Testis (tissue), 3 donors: ENCODE measurements around the gene LENG1. TPM values are rescaled to one million over a fixed set of nuclear protein-coding genes. Genes with fewer than 3 reads are reported as not detected.

Experiments used
- DNase-seq: peaks from one replicate; pipeline ENCODE4 v3.0.0-alpha.2; 2019
- H3K27ac ChIP-seq, 2 donors: fragments of 200-600 bp; sonication (generic); one replicate each; pipeline ENCODE4 v1.5.1; 2019
- H3K27me3 ChIP-seq: fragments of 200-600 bp; sonication (generic); one replicate; pipeline ENCODE4 v1.5.1; 2019
- H3K36me3 ChIP-seq: fragments of 200-600 bp; sonication (generic); one replicate; pipeline ENCODE4 v1.5.1; 2017; ENCODE audit warnings: low read depth; ENCODE audit errors: missing control alignments
- H3K4me1 ChIP-seq: fragments of 200-600 bp; sonication (generic); one replicate; pipeline ENCODE4 v1.5.1; 2019
- H3K4me3 ChIP-seq, 2 donors: fragments of 200-600 bp; sonication (generic); one replicate each; pipeline ENCODE4 v1.5.1; 2017 to 2019
- H3K9me3 ChIP-seq: fragments of 200-600 bp; sonication (generic); one replicate; pipeline ENCODE4 v1.5.1; 2017
- CTCF ChIP-seq, 3 experiments: fragments of 450-650 bp in 2 of 3; fragments of 200-600 bp in 1 of 3; sonication (generic) in 1 of 3; IDR thresholded peaks; one replicate each; pipeline ENCODE4 v1.5.1; 2016 to 2019; ENCODE audit warnings: antibody characterized with exemption in 3 of 3, mild to moderate bottlenecking in 2 of 3, moderate library complexity in 1 of 3
- POLR2A ChIP-seq: fragments of 450-650 bp; IDR thresholded peaks from one replicate; pipeline ENCODE4 v1.6.1; 2017; ENCODE audit warnings: antibody characterized with exemption, mild to moderate bottlenecking, moderate library complexity
- WGBS, 2 donors: methylation state at CpG; one replicate each; pipeline ENCODE4 v1.1.5; 2018; 5-methylcytosine and 5-hydroxymethylcytosine counted together
- intact Hi-C: fragments of 100-400 bp; cut with DNase I; formaldehyde crosslinking; loops from one replicate; pipeline ENCODE4 v1.15.1; 2023; ENCODE audit warnings: low total_unique reads
- polyA plus RNA-seq: library from polyadenylated mRNA; stranded (reverse); fragments of 350-450 nt; fragmentation: Illumina TruSeq; extraction: RNeasy Lipid Tissue Mini Kit (QIAGEN cat#74804); gene quantifications from one replicate; pipeline ENCODE4 v1.2.3, GENCODE V29; 2014; ENCODE audit warnings: low read depth, low replicate concordance; ENCODE audit not compliant: insufficient read depth
- total RNA-seq, 2 donors: library from RNA; depleted of rRNA; stranded (reverse); fragments of >200 nt; gene quantifications; one replicate each; pipeline ENCODE4 v1.2.3, GENCODE V29; 2016

LENG1 gene
- total and polyA plus RNA-seq, 3 donors from 2014 or later = 10.2 to 20.6 (median 12.8) TPM

- TF ChIP-seq CTCF (IDR thresholded peaks at IDR 0.05) (no peak), POLR2A (no peak)
- WGBS, 2 donors = 80 to 84% methylated on average over 18 to 23 of the region's 23 CpGs
- no peak for DNase-seq
- intact Hi-C loops = no loop called here
- Histone ChIP-seq H3K27me3 (no peaks in the 10 kb centered on the region), H3K9me3 (no peaks in the 10 kb centered on the region), H3K4me3 (no peak overlapping the region), H3K36me3 (no peaks in the 10 kb centered on the region), H3K27ac (no peak overlapping the region), H3K4me1 (no peaks in the 10 kb centered on the region)
Measured at GRCh38 chr19:54151362-54152035, 8.0 kb downstream of the LENG1 start.

DNA sequence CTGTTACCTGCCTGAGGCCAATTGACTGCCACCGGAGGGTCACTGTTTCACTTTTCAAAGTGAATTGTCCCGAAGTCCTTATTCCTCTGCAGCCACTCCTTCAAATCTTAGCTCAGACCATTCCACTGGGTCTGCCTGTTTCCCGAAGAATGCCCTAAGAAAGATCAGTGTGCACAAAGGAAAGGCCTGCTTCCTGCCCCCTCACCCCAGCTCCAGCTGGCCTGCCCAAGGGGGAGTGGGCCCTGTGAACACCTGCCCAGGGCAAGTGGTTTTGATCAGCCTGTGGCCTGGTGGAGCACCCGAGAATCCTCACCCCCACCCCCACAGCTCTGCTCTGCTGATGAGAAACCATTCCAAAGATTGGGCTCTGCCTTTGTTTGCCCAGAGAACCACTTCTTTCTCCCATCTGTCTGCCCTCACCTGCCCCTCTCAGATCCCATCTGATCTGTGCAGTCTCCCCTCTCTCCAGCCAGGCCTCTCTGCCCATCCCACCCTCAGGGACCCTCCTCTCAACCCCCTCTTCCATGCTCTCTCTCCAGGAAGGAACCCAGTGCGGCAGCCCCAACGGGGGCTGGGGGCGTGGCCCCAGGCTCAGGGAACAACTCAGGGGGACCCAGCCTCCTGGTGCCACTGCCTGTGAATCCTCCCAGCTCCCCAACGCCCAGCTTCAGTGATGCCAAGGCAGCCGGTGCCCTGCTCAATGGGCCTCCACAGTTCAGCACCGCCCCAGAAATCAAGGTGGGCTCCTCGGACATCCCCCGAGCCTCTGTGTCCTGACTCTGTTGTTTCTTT is 10.3 kb downstream of the LENG1 start:
- TF ChIP-seq CTCF (IDR thresholded peaks at IDR 0.05) = no peak
- TF ChIP-seq POLR2A = no peak
- Histone ChIP-seq H3K4me1 (no peaks in the 10 kb centered on the region), H3K27ac (no peak overlapping the region), H3K9me3 (no peaks in the 10 kb centered on the region), H3K36me3 (no peaks in the 10 kb centered on the region), H3K27me3 (no peaks in the 10 kb centered on the region), H3K4me3 (no peak overlapping the region)
- intact Hi-C loops = no loop called here
- DNase-seq = no peak
- 85% methylated on average over 12 of the region's 12 CpGs for WGBS, 2 donors

GRCh38 chr19:54148158-54148557 is 11.4 kb downstream of the LENG1 start:
- TF ChIP-seq POLR2A (no peak), CTCF (IDR thresholded peaks at IDR 0.05) (no peak)
- no peaks in the 10 kb centered on the region for H3K36me3 ChIP-seq
- WGBS, 2 donors = 69 to 87% methylated on average over 3 to 19 of the region's 19 CpGs

DNA sequence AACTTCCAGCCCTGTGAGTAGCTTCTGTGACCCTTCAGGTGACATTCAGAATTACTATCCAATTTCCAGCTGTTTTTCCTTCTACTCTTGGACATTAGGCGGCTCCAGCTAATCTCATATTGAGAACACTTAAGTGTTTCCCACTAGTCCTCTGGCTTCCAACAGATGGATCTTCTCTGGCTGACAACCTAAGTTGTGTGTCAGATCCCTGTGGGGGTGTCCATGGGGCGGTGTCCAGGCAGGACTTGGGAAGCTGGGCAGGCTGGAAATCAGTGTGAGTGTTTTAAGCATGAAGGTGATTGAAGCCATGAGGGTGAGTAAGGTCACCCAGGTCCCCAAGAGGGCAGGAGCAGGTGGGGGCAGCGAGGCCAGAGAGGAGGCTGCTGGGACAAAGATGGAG is 11.8 kb downstream of the LENG1 start:
- WGBS, 2 donors = 54 to 56% methylated on average over 2 to 3 of the region's 3 CpGs
- no peaks in the 10 kb centered on the region for H3K27me3 ChIP-seq
- H3K27ac ChIP-seq = no peak overlapping the region
- TF ChIP-seq CTCF (IDR thresholded peaks at IDR 0.05) = no peak
- TF ChIP-seq POLR2A = no peak
- no peaks in the 10 kb centered on the region for H3K9me3 ChIP-seq
- H3K4me1 ChIP-seq = no peaks in the 10 kb centered on the region
- no peak for DNase-seq
- H3K36me3 ChIP-seq = no peaks in the 10 kb centered on the region
- no peak overlapping the region for H3K4me3 ChIP-seq
- intact Hi-C loops = no loop called here

More at GRCh38 chr19:54148158-54148557, 11.4 kb downstream of the LENG1 start:
- no peak overlapping the region for H3K27ac ChIP-seq
- H3K27me3 ChIP-seq = no peaks in the 10 kb centered on the region
- DNase-seq = no peak
- H3K4me1 ChIP-seq = no peaks in the 10 kb centered on the region
- no peaks in the 10 kb centered on the region for H3K9me3 ChIP-seq
- intact Hi-C loops = no loop called here
- no peak overlapping the region for H3K4me3 ChIP-seq
